NCI-H2081 (cell line): ENCODE measurements around the gene ODC1.
"Not testable (repeated sequence)": the region's sequence is repeated elsewhere in the genome, so short reads cannot be mapped to it uniquely, and the experiment has no call there.

Experiments
- DNase-seq, 2 experiments: peaks; one replicate each; lab custom pipeline; 2025; lab: John Stamatoyannopoulos, UW

The ODC1 gene

GRCh38 chr2:10447895-10448575 lies at the start of gene ODC1:
Gene ODC1, minus strand, starts transcription at chr2:10448327. Its CDS starts 3,295 bp downstream, at chr2:10445032.
- peak; percentile 97 for DNase-seq

DNA sequence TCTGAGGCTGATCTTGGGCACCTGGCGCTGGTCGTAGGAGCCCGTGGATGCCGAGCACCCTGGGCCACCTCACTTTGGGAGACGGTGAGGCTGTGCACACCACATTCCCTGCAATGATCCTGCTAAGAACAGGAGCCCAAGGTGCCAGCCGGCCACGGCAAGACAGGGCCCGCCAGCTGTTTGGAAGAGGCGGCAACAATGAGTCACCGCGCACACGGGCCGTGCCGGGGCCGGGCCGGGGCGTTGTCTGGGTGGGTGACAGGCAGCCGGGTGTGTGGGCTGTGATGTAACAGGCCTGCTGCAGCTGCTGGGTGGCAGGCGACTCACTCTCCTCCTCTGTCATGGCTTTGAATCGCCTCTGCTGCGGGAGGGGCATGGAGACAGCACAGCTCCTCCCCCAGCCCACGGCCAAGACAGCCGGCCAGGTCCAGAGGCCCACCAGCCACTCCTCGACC lies 49.7 kb upstream of the ODC1 start:
- DNase-seq: no peak

DNA sequence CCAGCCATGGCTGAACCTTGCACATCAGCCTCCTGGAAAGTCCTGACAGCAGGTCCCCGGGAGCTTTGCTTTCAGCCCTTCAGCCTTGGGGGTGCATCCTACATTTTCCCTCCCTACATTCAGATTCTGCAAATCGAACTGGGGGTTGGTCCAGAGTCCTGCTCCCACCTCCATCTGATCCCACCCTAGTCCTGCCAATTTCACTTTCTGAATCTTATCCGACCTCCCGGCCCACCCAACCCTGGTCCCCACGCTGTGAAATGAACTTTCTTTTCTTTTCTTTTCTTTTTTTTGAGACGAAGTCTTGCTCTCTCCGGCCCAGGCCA lies 47.8 kb upstream of the ODC1 start:
- no peak for DNase-seq

DNA sequence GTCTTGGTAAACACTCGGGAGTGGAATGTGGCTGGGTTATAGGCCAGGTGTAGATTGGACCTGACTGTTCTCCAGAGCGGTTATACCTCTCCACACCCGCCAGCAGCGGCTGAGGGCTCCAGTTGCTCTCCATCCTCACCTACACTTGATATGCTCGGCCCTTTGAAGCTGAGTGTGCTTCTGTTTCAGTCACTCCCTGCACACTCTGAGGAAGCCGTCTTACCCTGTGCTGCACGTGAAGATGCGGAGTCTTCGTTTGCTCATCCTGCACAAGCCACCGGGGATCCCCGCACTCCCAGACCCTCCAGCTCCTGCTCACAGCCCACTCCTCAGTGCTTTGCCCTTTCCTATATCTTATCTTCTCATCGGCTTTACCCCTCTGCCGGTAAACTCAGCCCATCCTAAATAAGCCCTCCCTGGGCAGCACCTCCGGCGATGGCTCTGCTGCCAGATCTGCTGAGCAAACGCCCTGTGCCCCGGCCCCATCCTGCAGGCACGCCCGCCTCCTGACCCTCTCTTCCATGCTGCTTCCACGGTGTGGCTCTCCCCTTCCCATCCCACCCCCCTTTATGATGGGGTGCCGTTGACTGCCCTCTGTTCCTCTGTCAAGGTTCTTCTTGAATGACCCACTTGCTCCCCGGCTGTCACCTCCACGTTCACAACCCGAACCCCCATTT lies 47.3 kb upstream of the ODC1 start:
- DNase-seq: no peak

DNA sequence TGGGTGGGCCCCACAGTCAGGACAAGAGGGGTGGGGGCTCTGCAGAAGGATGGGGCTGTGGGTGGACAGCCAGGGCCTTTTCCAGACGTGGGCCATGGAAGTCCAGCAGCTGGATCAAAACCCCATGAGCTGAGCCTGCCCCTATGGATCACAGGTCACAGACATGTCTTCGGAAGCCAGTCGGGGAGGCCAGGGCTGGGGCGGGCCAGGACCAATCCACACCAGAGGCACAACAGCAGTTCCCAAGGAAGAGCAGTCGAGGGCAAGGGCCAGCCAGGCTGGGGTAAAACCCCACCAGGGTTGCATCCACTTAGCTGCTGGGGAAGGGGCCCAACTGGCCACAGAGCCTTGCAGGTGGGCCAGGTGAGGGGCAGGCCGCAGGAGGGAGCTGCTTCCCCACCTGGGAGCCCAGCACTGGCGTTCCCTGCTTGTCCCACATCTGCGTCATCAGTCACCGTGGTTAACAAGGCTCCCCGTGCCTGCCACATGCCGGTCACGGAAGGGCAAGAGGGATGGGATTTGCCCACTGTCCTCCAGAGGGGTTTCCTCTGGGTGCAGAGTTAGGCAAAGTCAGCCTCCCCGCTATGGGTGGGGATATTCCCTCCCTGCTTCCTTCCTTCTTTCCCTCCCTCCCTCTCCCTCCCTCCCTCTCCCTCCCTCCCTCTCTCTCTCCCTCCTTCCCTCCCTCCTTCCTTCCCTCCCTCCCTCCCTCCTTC lies 46.4 kb upstream of the ODC1 start:
- no peak for DNase-seq

- no peak for DNase-seq
These were observed 45.6 kb upstream of the ODC1 start for GRCh38 chr2:10493634-10494281.

DNA sequence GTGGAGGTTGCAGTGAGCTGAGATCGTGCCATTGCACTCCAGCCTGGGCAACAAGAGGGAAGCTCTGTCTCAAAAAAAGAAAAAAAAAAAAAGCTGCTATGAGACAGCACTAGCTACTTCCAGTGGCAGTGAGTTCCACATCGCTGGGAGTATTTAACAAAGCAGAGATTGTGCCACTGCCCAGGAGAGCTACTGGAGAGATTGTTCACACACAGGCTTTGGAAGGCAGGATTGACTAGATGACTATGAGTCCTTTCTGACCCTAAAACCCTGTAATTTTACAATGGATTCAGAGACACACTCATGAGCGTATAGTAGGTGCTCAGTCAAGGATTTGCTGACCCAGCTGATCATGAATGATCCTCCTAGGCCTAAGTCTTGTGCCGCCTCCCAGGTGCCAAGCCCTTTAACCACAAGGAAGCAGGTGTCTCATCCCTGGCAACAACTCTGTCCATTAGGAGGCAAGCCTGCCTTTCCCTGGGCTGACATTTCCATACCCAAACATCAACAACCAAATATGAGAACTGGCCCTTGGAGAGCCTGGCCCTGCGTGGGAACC lies 45.0 kb upstream of the ODC1 start:
- no peak for DNase-seq

DNA sequence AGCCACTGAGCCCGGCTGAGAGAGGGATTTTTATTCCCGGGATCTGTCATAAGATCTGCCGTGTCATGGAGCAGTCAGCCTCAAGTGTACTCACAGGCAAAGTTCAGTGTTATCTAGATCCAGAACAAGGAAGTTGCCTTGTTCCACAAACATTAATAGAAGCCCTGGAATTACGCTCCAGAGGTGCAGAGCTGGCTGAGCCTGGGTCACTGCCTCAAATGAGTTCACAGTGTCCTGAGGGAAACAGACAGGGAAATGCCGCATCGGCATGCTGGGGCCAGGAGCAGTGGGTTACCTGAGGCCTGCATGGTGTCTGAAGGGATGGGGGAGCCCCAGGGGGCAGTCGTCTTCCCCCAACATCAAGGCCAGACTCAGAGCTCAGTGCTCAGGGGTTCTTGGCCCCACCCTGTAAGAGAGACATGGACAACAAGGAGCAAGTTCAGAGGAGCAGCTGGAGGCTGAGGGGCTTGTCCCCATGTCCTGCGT lies 42.7 kb upstream of the ODC1 start:
- no peak for DNase-seq

DNA sequence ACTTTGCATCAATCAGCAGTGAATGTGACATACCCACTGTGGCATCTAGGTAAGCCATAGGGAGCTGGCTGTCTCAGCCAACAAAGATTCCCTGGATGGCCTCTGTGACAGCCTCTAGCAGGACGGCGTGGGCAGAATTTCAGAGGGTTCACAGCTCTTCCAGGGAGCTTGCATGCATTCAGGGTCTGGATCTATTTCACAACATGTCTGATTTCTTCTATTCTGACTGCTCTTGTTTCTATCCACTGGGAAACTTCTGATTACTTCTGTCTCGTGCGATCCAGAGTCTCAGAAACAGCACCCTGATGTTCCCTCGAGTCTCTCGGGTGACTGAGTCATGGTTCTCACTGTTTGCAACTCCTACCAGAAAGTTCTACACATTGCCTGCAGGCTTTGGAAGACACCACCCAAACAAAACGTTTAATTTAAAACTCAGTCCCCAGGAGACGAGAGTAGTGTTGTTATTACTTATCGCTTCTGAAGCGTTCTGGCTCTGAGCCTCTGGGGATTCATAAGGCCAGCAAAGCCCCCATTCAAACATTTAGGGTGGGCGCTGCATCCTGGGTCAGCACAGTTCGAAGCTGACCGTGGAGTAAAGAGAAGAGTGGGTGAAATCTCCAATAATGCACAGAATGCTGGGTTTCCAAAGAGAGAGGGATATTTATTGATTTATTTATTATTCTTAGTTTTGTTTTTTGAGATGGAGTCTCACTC lies 41.9 kb upstream of the ODC1 start:
- DNase-seq: no peak

DNA sequence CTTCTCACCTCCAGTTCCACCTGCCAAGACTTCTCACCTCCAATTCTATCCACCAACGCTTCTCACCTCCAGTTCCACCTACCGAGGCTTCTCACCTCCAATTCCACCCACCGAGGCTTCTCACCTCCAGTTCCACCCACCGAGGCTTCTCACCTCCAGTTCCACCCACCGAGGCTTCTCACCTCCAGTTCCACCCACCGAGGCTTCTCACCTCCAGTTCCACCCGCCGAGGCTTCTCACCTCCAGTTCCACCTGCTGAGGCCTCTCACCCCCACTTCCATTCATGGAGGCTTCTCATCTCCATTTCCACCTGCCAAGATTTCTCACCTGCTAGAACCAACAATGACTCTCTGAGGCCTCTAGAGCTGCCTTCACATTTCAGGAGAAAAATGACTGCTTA lies 40.0 kb upstream of the ODC1 start:
- DNase-seq: not testable (repeated sequence)

DNA sequence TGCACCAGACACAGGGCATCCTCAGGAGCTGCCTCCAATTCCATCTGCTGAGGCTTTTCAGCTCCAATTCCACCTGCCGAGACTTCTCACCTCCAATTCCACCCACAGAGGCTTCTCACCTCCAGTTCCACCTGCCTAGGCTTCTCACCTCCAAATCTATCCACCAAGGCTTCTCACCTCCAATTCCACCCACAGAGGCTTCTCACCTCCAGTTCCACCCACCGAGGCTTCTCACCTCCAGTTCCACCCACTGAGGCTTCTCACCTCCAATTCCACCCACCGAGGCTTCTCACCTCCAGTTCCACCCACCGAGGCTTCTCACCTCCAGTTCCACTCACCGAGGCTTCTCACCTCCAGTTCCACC lies 39.6 kb upstream of the ODC1 start:
- not testable (repeated sequence) for DNase-seq

DNA sequence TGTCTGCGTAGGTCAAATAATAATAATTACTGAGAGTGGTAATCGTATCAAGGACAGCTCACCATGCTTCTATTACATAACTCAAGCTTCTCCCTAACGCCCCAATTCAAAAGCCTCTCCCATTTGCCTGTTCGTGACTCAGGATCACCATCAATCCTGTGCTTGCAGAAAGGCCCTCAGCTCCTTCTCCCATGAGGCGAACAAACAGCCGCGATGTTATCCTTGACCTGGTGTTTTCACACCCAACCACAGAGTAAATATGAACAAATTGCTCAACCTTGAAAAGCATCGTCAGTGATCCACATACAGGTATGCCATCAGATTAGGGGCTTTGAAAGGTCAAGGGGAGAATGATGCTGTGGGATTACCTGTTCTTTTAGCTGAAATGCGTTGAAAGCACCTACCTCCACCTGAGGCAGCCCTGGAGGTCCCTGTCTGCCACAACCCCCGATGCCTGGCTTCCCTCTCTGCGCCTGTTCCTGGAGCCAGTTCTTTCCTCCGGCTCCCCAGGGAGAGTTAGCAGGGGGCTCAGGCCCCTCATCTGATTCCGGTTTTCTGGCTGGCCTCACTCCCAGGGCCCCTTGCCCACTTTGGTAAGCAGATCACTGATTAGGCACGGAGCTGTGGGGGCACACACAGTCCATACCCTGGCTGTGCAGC lies 39.1 kb upstream of the ODC1 start:
- DNase-seq: peak in 1 of 2 experiments; percentile 4

GRCh38 chr2:10486601-10487079 lies 38.5 kb upstream of the ODC1 start:
- peak; percentile 32 to 68 for DNase-seq

DNA sequence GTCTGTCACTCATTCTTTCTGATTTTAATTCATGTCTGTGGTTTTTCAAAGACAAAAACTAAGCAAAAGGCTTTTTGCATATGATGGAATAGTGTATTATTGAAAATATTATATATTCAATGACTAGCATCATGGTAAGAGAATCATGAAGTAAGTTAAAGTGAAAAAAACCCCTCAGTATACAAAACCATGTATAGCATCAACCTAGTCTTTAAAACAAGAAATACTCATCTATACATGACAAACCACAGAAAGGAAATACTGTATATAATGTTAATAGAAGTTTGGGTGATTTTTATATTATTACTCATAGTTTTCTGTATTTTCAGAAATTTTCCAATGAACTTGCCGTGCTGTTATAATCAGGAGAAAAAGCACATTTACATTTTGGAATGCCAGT lies 38.0 kb upstream of the ODC1 start:
- no peak for DNase-seq

- DNase-seq: no peak
These were observed 34.8 kb upstream of the ODC1 start for GRCh38 chr2:10482913-10483312.

DNA sequence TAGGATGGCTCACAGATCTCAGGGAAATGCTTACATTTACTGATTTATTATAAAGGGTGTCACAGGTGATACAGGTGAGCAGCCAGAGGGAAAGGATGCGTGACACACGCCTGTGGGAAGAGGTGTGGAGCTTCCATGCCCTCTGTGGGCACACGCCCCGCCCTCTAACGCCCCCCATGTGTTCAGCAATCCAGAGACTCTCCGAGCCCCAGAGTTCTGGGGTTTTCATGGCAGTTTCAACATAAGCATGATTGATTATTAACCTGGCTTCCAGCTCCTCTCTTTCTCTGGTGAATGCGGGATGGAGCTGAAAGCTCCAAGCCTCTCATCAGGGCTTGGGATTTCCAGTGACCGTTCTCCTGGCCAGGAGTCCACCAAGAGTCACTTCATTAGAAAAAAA lies 34.3 kb upstream of the ODC1 start:
- no peak for DNase-seq

DNA sequence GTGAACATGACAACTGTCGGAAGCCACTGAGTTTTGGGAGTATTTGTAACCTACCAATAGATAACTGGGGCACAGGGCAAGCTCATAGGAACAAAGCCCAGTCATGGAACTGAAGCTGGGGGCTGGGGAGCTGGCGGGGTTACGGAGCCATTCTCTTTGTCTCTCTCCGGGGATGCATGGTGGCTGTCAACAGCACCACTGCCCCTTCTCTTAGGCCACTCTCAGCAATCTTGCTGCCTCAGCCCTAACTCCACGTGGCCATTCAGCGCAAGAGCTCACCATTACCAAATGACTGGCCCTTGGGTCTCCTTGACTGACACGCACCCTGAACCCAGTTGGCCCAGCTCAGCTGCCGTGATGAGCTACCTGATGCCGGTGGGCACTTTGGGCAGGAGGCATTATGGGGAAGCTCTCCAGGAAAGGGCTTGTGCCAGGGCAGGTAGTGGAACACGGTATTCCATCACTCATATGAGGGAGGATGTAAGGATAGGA lies 33.6 kb upstream of the ODC1 start:
- no peak for DNase-seq

DNA sequence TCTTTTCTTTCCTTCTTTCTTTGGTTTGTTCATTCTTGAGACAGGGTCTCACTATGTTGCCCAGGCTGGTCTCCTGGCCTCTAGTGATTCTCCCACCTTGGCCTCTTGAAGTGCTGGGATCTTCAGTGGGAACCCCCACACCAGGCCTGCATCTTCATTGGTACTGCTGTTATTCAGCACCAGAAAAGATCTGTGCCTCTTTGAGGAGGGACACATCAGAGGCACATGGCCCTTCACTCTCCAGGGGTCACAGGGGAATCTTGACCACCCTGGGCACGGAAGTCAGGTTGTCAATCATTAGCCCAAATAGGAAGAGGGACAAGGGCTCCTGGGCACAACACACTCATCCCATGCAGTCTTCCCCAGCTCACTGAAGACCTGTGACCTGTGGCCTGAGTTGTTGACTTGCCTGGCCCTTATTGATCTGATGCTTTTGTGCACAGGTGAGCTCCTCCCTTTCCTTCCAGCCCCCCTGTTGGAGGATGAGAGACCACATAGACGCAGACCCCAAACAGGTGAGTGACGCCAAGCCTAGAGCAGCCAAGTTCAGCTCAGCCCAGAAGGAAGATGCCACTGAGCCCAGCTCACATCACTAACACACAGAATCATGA lies 33.0 kb upstream of the ODC1 start:
- no peak for DNase-seq

DNA sequence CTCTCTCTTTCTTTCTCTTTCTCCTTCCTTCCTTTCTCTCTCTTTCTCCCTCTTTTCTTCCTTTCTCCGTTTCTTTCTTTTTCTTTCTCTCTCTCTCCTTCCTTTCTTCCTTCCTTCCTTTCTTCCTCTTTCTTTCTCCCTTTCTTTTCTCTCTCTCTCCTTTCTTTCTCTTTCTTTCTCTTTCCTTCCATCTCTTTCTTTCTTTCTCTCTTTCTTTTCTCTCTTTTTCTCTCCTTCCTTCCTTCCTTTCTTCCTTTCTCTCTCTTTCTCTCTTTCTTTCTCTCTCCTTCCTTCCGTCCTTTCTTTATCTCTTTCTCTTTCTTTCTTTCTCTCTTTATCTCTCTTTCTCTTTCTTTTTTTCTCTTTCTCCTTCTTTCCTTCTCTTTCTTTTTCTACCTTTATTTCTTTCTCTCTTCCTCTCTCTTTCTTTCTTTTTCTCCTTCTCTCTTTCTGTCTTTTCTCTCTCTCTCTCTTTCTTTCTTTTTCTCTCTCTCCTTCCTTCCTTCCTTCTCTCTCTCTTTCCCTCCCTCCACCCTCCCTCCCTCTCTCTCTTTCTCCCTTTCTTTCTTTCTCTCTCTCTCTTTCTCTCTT lies 32.3 kb upstream of the ODC1 start:
- no peak for DNase-seq

- DNase-seq: no peak
These were observed 30.8 kb upstream of the ODC1 start for GRCh38 chr2:10478916-10479315.
